Heart left ventricle (tissue), 13 donors: ENCODE results near the gene DCDC2B.

Experiments
- POLR2A ChIP-seq, 2 donors: fragments of 450-650 bp; IDR thresholded peaks; one replicate each; pipeline ENCODE4 v1.6.1; 2017; ENCODE audit warnings: antibody characterized with exemption in 2 of 2, mild to moderate bottlenecking in 2 of 2, moderate library complexity in 2 of 2
- TF ChIP-seq, protein P1 (sequence below), 12 donors: fragments of 200-600 bp; sonication (generic) in 4 of 12; IDR thresholded peaks; one replicate each; pipeline versions ENCODE4 v1.5.0 to v1.8.0; 2018 to 2022; ENCODE audit warnings: antibody characterized with exemption in 12 of 12, mild to moderate bottlenecking in 5 of 12
- donor health status: ischemic (EF 13 %, LVEDD 7.1; RV severe dilation, severe dysfunction).
- donor health status: DM: no; HTN: yes; CAD: no.
- donor health status: DM: no; HTN: no; CAD: no.
- donor health status: ischemic (EF 25% LVEDD 6.9; RV normal size, moderate dysfunction).
- donor health status: ischemic (EF 25% LVEDD 5.7; RV mildly dilated, moderate dysfunction).
- donor health status: ischemic (EF 35%, LVEDD 5.7; RV mildly dilated, moderate dysfunction).
- donor health status: nonischemic (EF 11% LVEDD 7.7; RV severe dilation, severe dysfunction).
- donor health status: DM: yes; HTN: yes; CAD: no.
- donor health status: PGD.
- donor health status: ischemic (EF 29% LVEDD 5.4; RV normal size, mild dysfunction).
- donor health status: nonischemic (EF 23%, LVEDD 6.1; RV moderate dilation, normal function).

GRCh38 chr1:32242341-32242851 is 33.5 kb downstream of the DCDC2B start:
- TF ChIP-seq, protein P1, sequence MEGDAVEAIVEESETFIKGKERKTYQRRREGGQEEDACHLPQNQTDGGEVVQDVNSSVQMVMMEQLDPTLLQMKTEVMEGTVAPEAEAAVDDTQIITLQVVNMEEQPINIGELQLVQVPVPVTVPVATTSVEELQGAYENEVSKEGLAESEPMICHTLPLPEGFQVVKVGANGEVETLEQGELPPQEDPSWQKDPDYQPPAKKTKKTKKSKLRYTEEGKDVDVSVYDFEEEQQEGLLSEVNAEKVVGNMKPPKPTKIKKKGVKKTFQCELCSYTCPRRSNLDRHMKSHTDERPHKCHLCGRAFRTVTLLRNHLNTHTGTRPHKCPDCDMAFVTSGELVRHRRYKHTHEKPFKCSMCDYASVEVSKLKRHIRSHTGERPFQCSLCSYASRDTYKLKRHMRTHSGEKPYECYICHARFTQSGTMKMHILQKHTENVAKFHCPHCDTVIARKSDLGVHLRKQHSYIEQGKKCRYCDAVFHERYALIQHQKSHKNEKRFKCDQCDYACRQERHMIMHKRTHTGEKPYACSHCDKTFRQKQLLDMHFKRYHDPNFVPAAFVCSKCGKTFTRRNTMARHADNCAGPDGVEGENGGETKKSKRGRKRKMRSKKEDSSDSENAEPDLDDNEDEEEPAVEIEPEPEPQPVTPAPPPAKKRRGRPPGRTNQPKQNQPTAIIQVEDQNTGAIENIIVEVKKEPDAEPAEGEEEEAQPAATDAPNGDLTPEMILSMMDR (IDR thresholded peaks at IDR 0.05): no peak
- no peak for TF ChIP-seq POLR2A (IDR thresholded peaks at IDR 0.05)
